Ectodermal cell (in vitro differentiated cells): ENCODE data around the gene KCNC2.

ENCODE experiments used
- H3K27ac ChIP-seq: 2 replicates; pipeline ENCODE4 v1.7.0; 2013; ENCODE audit warnings: mild to moderate bottlenecking, low read depth, low read length; ENCODE audit not compliant: insufficient read depth, poor library complexity, severe bottlenecking
- H3K27me3 ChIP-seq: 2 replicates; pipeline ENCODE4 v1.7.0; 2013; ENCODE audit warnings: mild to moderate bottlenecking, low read length; ENCODE audit not compliant: insufficient read depth, control insufficient read depth, poor library complexity, severe bottlenecking
- H3K36me3 ChIP-seq: one replicate; pipeline ENCODE4 v1.7.0; 2013; ENCODE audit warnings: low read length; ENCODE audit not compliant: control insufficient read depth, insufficient read depth
- H3K4me1 ChIP-seq: one replicate; pipeline ENCODE4 v1.7.0; 2013; ENCODE audit warnings: low read length; ENCODE audit not compliant: control insufficient read depth, insufficient read depth
- H3K4me3 ChIP-seq: 2 replicates; pipeline ENCODE4 v1.7.0; 2013; ENCODE audit warnings: low read depth, low read length, control low read depth; ENCODE audit not compliant: insufficient read depth
- H3K9me3 ChIP-seq: 2 replicates; pipeline ENCODE4 v1.7.0; 2013; ENCODE audit warnings: mild to moderate bottlenecking, low read length, moderate library complexity; ENCODE audit not compliant: control insufficient read depth
- WGBS, 2 experiments: methylation state at CpG; one replicate each; pipeline ENCODE4 v1.1.7; 2013; ENCODE audit warnings: missing lambda C conversion rate in 2 of 2; 5-methylcytosine and 5-hydroxymethylcytosine counted together

KCNC2 gene

GRCh38 chr12:75007133-75007532, 202.5 kb downstream of the KCNC2 start:
- H3K4me1 ChIP-seq, result no peaks in the 10 kb centered on the region
- no peak overlapping the region for H3K4me3 ChIP-seq
- WGBS, 2 experiments, result 50% methylated on average over 1 of the region's 2 CpGs; no CpG with 5 or more reads in 1 of the 2 experiments
- no peaks in the 10 kb centered on the region for H3K36me3 ChIP-seq
- H3K9me3 ChIP-seq, result no peaks in the 10 kb centered on the region
- no peaks in the 10 kb centered on the region for H3K27me3 ChIP-seq
- no peak overlapping the region for H3K27ac ChIP-seq

- H3K27me3 ChIP-seq, result no peaks in the 10 kb centered on the region
- H3K4me3 ChIP-seq, result no peak overlapping the region
- H3K36me3 ChIP-seq, result no peaks in the 10 kb centered on the region
- no peak overlapping the region for H3K27ac ChIP-seq
- no peaks in the 10 kb centered on the region for H3K4me1 ChIP-seq
- 75 to 83% methylated on average over 1 to 2 of the region's 2 CpGs for WGBS, 2 experiments
- H3K9me3 ChIP-seq, result no peaks in the 10 kb centered on the region
Observed at GRCh38 chr12:75000120-75000519, 209.5 kb downstream of the KCNC2 start.

DNA sequence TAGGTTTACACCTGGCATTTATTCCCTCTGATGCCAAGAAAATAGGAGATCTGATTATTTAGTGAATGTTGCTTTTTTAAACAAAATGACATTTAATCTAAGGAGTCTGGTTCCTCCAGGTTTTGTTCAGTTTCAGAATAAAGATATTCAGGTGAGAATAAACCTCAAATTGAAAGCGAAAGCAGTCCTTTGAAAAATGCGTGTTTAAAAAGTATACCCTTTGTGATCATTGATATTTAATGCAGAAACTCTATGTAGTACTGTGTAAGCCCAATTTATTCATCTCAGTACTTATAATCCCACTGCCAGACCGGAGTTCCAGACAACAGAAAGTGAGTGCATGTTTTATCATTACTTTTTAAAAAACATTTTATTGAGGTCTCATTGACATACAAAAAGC, 210.2 kb downstream of the KCNC2 start:
- H3K4me3 ChIP-seq, result no peak overlapping the region
- no peaks in the 10 kb centered on the region for H3K36me3 ChIP-seq
- WGBS, 2 experiments, result 88 to 92% methylated on average over 2 of the region's 3 CpGs
- no peaks in the 10 kb centered on the region for H3K4me1 ChIP-seq
- no peak overlapping the region for H3K27ac ChIP-seq
- H3K27me3 ChIP-seq, result no peaks in the 10 kb centered on the region
- no peaks in the 10 kb centered on the region for H3K9me3 ChIP-seq
